Esophagus muscularis mucosa (tissue), 3 donors: Measurements from ENCODE around the gene RTBDN.

Experiments
- POLR2A ChIP-seq: fragments of 450-650 bp; IDR thresholded peaks from one replicate; pipeline ENCODE4 v1.6.1; 2017; ENCODE audit warnings: antibody characterized with exemption, moderate library complexity, mild to moderate bottlenecking, low read depth
- POLR2AphosphoS5 ChIP-seq, 2 donors: sonication (generic); formaldehyde crosslinking; IDR thresholded peaks; one replicate each; pipeline ENCODE4 v1.6.1; 2017; ENCODE audit warnings: antibody characterized with exemption in 2 of 2
- TF ChIP-seq, protein P1 (sequence below), 3 experiments: fragments of 200-600 bp in 2 of 3; fragments of 450-650 bp in 1 of 3; sonication (generic) in 2 of 3; IDR thresholded peaks; one replicate each; pipeline ENCODE4 v1.5.1; 2017 to 2019; ENCODE audit warnings: antibody characterized with exemption in 3 of 3, mild to moderate bottlenecking in 2 of 3, moderate library complexity in 1 of 3

- TF ChIP-seq POLR2A (no peak), POLR2AphosphoS5 (IDR thresholded peaks at IDR 0.05) (no peak)
- TF ChIP-seq, protein P1, sequence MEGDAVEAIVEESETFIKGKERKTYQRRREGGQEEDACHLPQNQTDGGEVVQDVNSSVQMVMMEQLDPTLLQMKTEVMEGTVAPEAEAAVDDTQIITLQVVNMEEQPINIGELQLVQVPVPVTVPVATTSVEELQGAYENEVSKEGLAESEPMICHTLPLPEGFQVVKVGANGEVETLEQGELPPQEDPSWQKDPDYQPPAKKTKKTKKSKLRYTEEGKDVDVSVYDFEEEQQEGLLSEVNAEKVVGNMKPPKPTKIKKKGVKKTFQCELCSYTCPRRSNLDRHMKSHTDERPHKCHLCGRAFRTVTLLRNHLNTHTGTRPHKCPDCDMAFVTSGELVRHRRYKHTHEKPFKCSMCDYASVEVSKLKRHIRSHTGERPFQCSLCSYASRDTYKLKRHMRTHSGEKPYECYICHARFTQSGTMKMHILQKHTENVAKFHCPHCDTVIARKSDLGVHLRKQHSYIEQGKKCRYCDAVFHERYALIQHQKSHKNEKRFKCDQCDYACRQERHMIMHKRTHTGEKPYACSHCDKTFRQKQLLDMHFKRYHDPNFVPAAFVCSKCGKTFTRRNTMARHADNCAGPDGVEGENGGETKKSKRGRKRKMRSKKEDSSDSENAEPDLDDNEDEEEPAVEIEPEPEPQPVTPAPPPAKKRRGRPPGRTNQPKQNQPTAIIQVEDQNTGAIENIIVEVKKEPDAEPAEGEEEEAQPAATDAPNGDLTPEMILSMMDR (IDR thresholded peaks at IDR 0.05), result no peak
Measured at GRCh38 chr19:12792853-12793289, 41.5 kb downstream of the RTBDN start.
